ENCODE measurements around the gene CSTPP1.
"Not testable (repeated sequence)": the region's sequence is repeated elsewhere in the genome, so short reads cannot be mapped to it uniquely, and the experiment has no call there.

- TF ChIP-seq CTCF, POLR2A (IDR thresholded peaks at IDR 0.05): not testable (repeated sequence)
Measured at GRCh38 chr11:46992386-46992785, 55.8 kb downstream of the CSTPP1 start.

Measured in right lobe of liver (tissue), 4 donors.